ENCODE results near the gene ST13.
"Not testable (repeated sequence)": the region's sequence is repeated elsewhere in the genome, so short reads cannot be mapped to it uniquely, and the experiment has no call there.

The ST13 gene

GRCh38 chr22:40792451-40792850, 64.0 kb downstream of the ST13 start:
- TF ChIP-seq CTCF (IDR thresholded peaks at IDR 0.05; ENCODE audit: insufficient read depth, low read depth, low read length, missing control alignments) = no peak
- no peak overlapping the region for H3K4me3 ChIP-seq (ENCODE audit: low read length)
- DNase-seq (ENCODE audit: low read depth) = no peak

- no peak for DNase-seq (ENCODE audit: low read depth)
- no peak overlapping the region for H3K4me3 ChIP-seq (ENCODE audit: low read length)
- TF ChIP-seq CTCF (IDR thresholded peaks at IDR 0.05; ENCODE audit: insufficient read depth, low read depth, low read length, missing control alignments) = no peak
Measured at GRCh38 chr22:40791241-40791640, 65.2 kb downstream of the ST13 start.

GRCh38 chr22:40789131-40789530, 67.3 kb downstream of the ST13 start:
- H3K4me3 ChIP-seq (ENCODE audit: low read length) = no peak overlapping the region
- TF ChIP-seq CTCF (IDR thresholded peaks at IDR 0.05; ENCODE audit: insufficient read depth, low read depth, low read length, missing control alignments) = no peak
- no peak for DNase-seq (ENCODE audit: low read depth)

GRCh38 chr22:40782521-40782920, 73.9 kb downstream of the ST13 start:
- no peak overlapping the region for H3K4me3 ChIP-seq (ENCODE audit: low read length)
- DNase-seq (ENCODE audit: low read depth) = peak; percentile 85
- TF ChIP-seq CTCF (IDR thresholded peaks at IDR 0.05; ENCODE audit: insufficient read depth, low read depth, low read length, missing control alignments) = no peak

- not testable (repeated sequence) for DNase-seq (ENCODE audit: low read depth); H3K4me3 ChIP-seq (ENCODE audit: low read length)
Measured at GRCh38 chr22:40781749-40782148, 74.7 kb downstream of the ST13 start.

All from epithelial cell of esophagus (primary cell).